CD14-positive monocyte (primary cell): ENCODE results near the gene TMEM201. TPM values are rescaled to one million over a fixed set of nuclear protein-coding genes. Genes with fewer than 3 reads are reported as not detected.
A peak's percentile ranks its signal among the peaks of the same experiment; 100 is the strongest.

ENCODE experiments used
- DNase-seq, 3 donors: peaks; one replicate each; pipeline ENCODE4 v3.0.0-alpha.2; 2011 to 2022
- H2AFZ ChIP-seq: 2 replicates; pipeline ENCODE4 v1.6.0; 2012; ENCODE audit warnings: mild to moderate bottlenecking, low read depth, low read length, inconsistent platforms; ENCODE audit not compliant: insufficient read depth, poor library complexity, severe bottlenecking
- H3K27ac ChIP-seq, 2 donors: 1 replicate in 1 of 2; 2 replicates in 1 of 2; pipeline ENCODE4 v1.5.1; 2012 to 2013; ENCODE audit warnings: low read length in 2 of 2, control low read depth in 1 of 2, inconsistent platforms in 1 of 2, low read depth in 1 of 2, mild to moderate bottlenecking in 1 of 2
- H3K27me3 ChIP-seq, 2 donors: one replicate each; pipeline versions ENCODE4 v1.6.0 to v1.6.1; 2011 to 2013; ENCODE audit warnings: low read length in 2 of 2; ENCODE audit not compliant: control insufficient read depth in 2 of 2, insufficient read depth in 2 of 2
- H3K36me3 ChIP-seq, 2 donors: replicated peaks in 1 of 2; 1 replicate in 1 of 2; 2 replicates in 1 of 2; pipeline versions ENCODE4 v1.5.1 to v1.6.1; 2012 to 2013; ENCODE audit warnings: low read length in 2 of 2, control low read depth in 1 of 2, inconsistent platforms in 1 of 2, mild to moderate bottlenecking in 1 of 2; ENCODE audit not compliant: insufficient read depth in 2 of 2, control insufficient read depth in 1 of 2
- H3K4me1 ChIP-seq, 2 donors: 1 replicate in 1 of 2; 2 replicates in 1 of 2; pipeline versions ENCODE4 v1.5.1 to v1.6.1; 2012 to 2013; ENCODE audit warnings: low read length in 2 of 2, control low read depth in 1 of 2, inconsistent platforms in 1 of 2, mild to moderate bottlenecking in 1 of 2, moderate library complexity in 1 of 2; ENCODE audit not compliant: insufficient read depth in 2 of 2, control insufficient read depth in 1 of 2
- H3K4me2 ChIP-seq: replicated peaks from 2 replicates; pipeline ENCODE3; 2012; ENCODE audit warnings: low read length, moderate library complexity, mild to moderate bottlenecking; ENCODE audit not compliant: poor library complexity, severe bottlenecking; ENCODE audit errors: extremely low read depth
- H3K4me3 ChIP-seq, 3 experiments: fragments of 200-600 bp in 1 of 3; sonication (generic) in 1 of 3; replicated peaks in 1 of 3; 1 replicate in 2 of 3; 2 replicates in 1 of 3; pipeline ENCODE4 v1.5.1; 2011 to 2013; ENCODE audit warnings: low read length in 3 of 3, mild to moderate bottlenecking in 3 of 3, control low read depth in 2 of 3, low read depth in 2 of 3, inconsistent platforms in 1 of 3, moderate library complexity in 1 of 3
- H3K79me2 ChIP-seq: 2 replicates; pipeline ENCODE4 v1.6.0; 2012; ENCODE audit warnings: mild to moderate bottlenecking, control low read depth, inconsistent platforms, low read length, moderate library complexity; ENCODE audit not compliant: insufficient read depth
- H3K9ac ChIP-seq: 2 replicates; pipeline ENCODE4 v1.6.0; 2017; ENCODE audit warnings: low read length, mild to moderate bottlenecking; ENCODE audit not compliant: insufficient read depth, poor library complexity, severe bottlenecking
- H3K9me3 ChIP-seq, 2 donors: replicated peaks in 1 of 2; 1 replicate in 1 of 2; 2 replicates in 1 of 2; pipeline versions ENCODE4 v1.5.1 to v1.6.1; 2012 to 2013; ENCODE audit warnings: low read length in 2 of 2, control low read depth in 1 of 2; ENCODE audit not compliant: control insufficient read depth in 1 of 2, insufficient read depth in 1 of 2
- H4K20me1 ChIP-seq: 2 replicates; pipeline ENCODE4 v1.6.0; 2012; ENCODE audit warnings: mild to moderate bottlenecking, low read length, control low read depth, moderate library complexity; ENCODE audit not compliant: insufficient read depth
- H3K27ac Mint-ChIP-seq, 7 donors: one replicate each; pipeline ENCODE4 v1.8.0; 2020; ENCODE audit warnings: mild to moderate bottlenecking in 7 of 7, mixed read lengths in 7 of 7, moderate library complexity in 6 of 7, inconsistent platforms in 2 of 7
- H3K27me3 Mint-ChIP-seq, 3 donors: one replicate each; pipeline ENCODE4 v1.8.0; 2021 to 2022; ENCODE audit warnings: low read depth in 3 of 3, mild to moderate bottlenecking in 3 of 3, mixed read lengths in 3 of 3, moderate library complexity in 3 of 3, inconsistent platforms in 1 of 3
- H3K36me3 Mint-ChIP-seq, 2 donors: one replicate each; pipeline ENCODE4 v1.8.0; 2020; ENCODE audit warnings: mixed read lengths in 2 of 2, inconsistent platforms in 1 of 2, mild to moderate bottlenecking in 1 of 2
- H3K4me1 Mint-ChIP-seq: one replicate; pipeline ENCODE4 v1.8.0; 2020; ENCODE audit warnings: mild to moderate bottlenecking, mixed read lengths
- H3K4me3 Mint-ChIP-seq, 2 donors: one replicate each; pipeline ENCODE4 v1.8.0; 2020; ENCODE audit warnings: mild to moderate bottlenecking in 2 of 2, mixed read lengths in 2 of 2, moderate library complexity in 1 of 2
- H3K9me3 Mint-ChIP-seq, 7 donors: one replicate each; pipeline ENCODE4 v1.8.0; 2020 to 2022; ENCODE audit warnings: mixed read lengths in 7 of 7, mild to moderate bottlenecking in 6 of 7, moderate library complexity in 6 of 7, inconsistent platforms in 2 of 7
- CTCF ChIP-seq: fragments of 200-600 bp; IDR thresholded peaks from one replicate; pipeline ENCODE4 v1.8.0; 2022; ENCODE audit warnings: antibody characterized with exemption, mild to moderate bottlenecking
- WGBS: methylation state at CpG from one replicate; pipeline ENCODE4 v1.1.5; 2013; ENCODE audit warnings: missing lambda C conversion rate; ENCODE audit not compliant: insufficient coverage; 5-methylcytosine and 5-hydroxymethylcytosine counted together
- intact Hi-C, 2 donors: fragments of 100-400 bp; cut with micrococcal nuclease; formaldehyde crosslinking; loops; one replicate each; pipeline versions ENCODE4 v1.15.0 to v1.15.1; 2023
- polyA plus RNA-seq, 3 donors: library from polyadenylated mRNA; depleted of rRNA in 1 of 3; unstranded in 2 of 3; stranded (reverse) in 1 of 3; fragments of 300-500 nt in 2 of 3; fragments of >200 nt in 1 of 3; fragmentation: Illumina TruSeq in 2 of 3; gene quantifications; 1 replicate in 2 of 3; 2 replicates in 1 of 3; pipeline ENCODE4 v1.2.3, GENCODE V29; 2012 to 2021

TMEM201 gene
- polyA plus RNA-seq, 3 donors, result 0.37 to 3.7 (median 0.37) TPM

GRCh38 chr1:9634582-9634981, 45.9 kb downstream of the TMEM201 start:
- Histone ChIP-seq H2AFZ (no peak overlapping the region), H3K4me2 (no peak overlapping the region), H3K9me3 (peaks cover 0 to 3% of the 10 kb centered on the region in 2 donors), H3K27ac (no peak overlapping the region), H3K4me1 (peaks cover 49 to 62% of the 10 kb centered on the region in 2 donors), H3K4me3 (no peak overlapping the region), H4K20me1 (no peaks in the 10 kb centered on the region), H3K79me2 (peaks cover 38% of the 10 kb centered on the region), H3K36me3 (no peaks in the 10 kb centered on the region), H3K9ac (no peak overlapping the region), H3K27me3 (no peaks in the 10 kb centered on the region)
- peaks cover 6% of the 10 kb centered on the region in 2 donors for H3K36me3 Mint-ChIP-seq
- intact Hi-C loops, result no loop called here
- TF ChIP-seq CTCF, result no peak
- H3K9me3 Mint-ChIP-seq, result peaks cover 0 to 9% (median 3%) of the 10 kb centered on the region in 7 donors
- peaks cover 0 to 5% (median 5%) of the 10 kb centered on the region in 3 donors for H3K27me3 Mint-ChIP-seq
- no peak for DNase-seq
- no peak overlapping the region for H3K4me3 Mint-ChIP-seq
- 89% methylated on average over 1 of the region's 2 CpGs for WGBS
- H3K4me1 Mint-ChIP-seq, result peaks cover 47% of the 10 kb centered on the region
- no peak overlapping the region for H3K27ac Mint-ChIP-seq

- H3K27ac Mint-ChIP-seq, result peak overlapping the region in 3 of 7 donors; percentile 41 to 69 (median 45)
- no peak overlapping the region for H3K4me3 Mint-ChIP-seq
- peak overlapping the region in 1 of 2 donors; percentile 28 for H3K27ac ChIP-seq
- intact Hi-C loops, result no loop called here
- no peaks in the 10 kb centered on the region for H4K20me1 ChIP-seq
- H3K9me3 Mint-ChIP-seq, result peaks cover 0 to 7% (median 3%) of the 10 kb centered on the region in 7 donors
- H3K9me3 ChIP-seq, result peaks cover 0 to 3% of the 10 kb centered on the region in 2 donors
- DNase-seq, result no peak
- H3K27me3 ChIP-seq, result no peaks in the 10 kb centered on the region
- no peaks in the 10 kb centered on the region for H3K36me3 ChIP-seq
- H3K27me3 Mint-ChIP-seq, result peaks cover 0 to 4% (median 3%) of the 10 kb centered on the region in 3 donors
- no peak overlapping the region for H3K4me3 ChIP-seq
- H3K4me2 ChIP-seq, result peak overlapping the region; percentile 5
- no peak for TF ChIP-seq CTCF
- H3K4me1 ChIP-seq, result peaks cover 54 to 64% of the 10 kb centered on the region in 2 donors
- WGBS, result 33% methylated on average over 2 of the region's 6 CpGs
- H3K79me2 ChIP-seq, result peaks cover 36% of the 10 kb centered on the region
- H2AFZ ChIP-seq, result no peak overlapping the region
- H3K4me1 Mint-ChIP-seq, result peaks cover 48% of the 10 kb centered on the region
- H3K9ac ChIP-seq, result no peak overlapping the region
- H3K36me3 Mint-ChIP-seq, result peaks cover 8 to 9% of the 10 kb centered on the region in 2 donors
Measured at GRCh38 chr1:9639227-9639626, 50.5 kb downstream of the TMEM201 start.
